ENCODE results near the gene SLC12A6. TPM values are rescaled to one million over a fixed set of nuclear protein-coding genes. Genes with fewer than 3 reads are reported as not detected.
"Not testable (repeated sequence)": the region's sequence is repeated elsewhere in the genome, so short reads cannot be mapped to it uniquely, and the experiment has no call there.

The SLC12A6 gene
- 10 to 100 TPM; 25.2 to 33.6 TPM for total RNA-seq

DNA sequence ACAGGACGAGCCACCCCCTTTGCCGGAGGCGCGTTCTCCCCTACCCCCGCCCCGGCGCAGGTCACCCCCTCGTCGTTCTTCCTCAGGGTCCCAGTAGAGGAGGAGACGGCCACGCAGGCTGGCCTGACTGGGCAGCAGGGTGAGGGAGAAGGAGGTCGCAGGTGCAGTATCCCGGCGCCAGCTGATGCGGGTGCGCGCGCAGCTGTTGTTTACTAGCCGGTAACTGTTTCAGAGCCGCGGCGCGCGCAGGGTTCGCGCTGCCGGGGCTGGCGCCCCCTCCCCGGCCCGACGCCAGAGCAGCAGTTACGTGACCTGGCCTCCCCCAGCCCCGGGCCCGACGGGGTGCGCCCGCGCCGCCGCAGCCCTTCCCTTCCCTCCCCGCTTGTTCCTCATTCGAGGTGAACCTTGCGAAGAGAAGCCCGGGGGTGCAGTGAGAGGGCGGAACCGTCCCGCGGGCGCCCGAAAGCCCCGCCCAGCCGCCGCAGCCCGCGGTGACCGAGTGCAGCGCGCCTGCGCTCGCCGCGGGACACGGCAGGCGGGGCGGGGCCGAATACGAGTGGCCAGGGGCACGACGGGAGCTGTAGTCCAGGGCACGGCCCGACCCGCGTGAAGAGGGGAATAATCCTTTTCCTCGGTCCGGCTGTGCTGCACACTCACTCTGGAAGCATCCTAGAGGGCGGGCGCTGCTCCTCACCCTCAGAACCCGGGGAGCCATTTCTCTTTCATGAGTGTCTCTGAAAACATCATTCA is at the start of gene SLC12A6:
Gene SLC12A6, minus strand, starts transcription at position 225 of the 750 bp plus-strand sequence. CDS start 1,101 bp downstream, outside the sequence.
- Mint-ChIP-seq H3K27me3 (no peaks in the 10 kb centered on the region), H3K4me1 (peaks cover 30% of the 10 kb centered on the region), H3K4me3 (no peak within 1 kb of the TSS), H3K27ac (peak within 1 kb of the TSS; percentile 97), H3K9me3 (no peaks in the 10 kb centered on the region), H3K36me3 (ENCODE audit: low read depth) (peaks cover 58% of the 10 kb centered on the region)
- ATAC-seq (replicated peaks) = peak; percentile 79

DNA sequence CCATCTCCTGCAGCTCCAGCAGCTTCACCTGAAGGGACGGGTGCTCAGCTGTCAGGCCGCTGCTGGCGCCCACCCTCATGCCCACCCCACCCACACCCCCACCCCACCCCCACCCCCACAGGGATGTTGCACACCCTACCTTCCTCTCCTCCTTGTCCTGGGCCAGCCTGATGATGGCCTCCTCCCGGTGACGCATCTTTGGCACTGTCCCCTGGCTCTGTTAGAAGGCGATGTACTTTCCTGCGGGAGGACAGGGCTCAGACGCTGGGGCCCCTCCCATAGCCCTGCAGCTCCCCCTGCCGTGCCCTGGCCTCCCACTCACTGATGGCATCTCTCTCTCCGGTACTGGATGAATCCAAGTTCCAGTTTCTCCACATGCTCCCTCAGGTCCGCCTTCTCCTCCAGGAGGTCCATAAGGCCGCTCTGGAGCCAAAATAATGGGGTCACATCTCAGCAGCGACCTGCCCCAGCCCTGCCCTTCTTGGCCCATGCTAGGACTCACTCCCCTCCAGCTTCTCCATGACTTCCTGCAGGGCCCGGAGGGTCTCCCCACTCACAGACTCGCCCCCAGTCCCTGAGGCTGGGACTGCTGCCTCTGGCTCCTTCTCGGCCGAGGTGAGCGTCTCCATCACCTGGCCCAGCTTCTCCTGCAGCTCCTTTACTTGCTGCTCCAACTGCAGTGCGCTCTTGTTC is 44.4 kb upstream of the SLC12A6 start:
- H3K9me3 Mint-ChIP-seq; H3K4me3 Mint-ChIP-seq; H3K36me3 Mint-ChIP-seq (ENCODE audit: low read depth); H3K27me3 Mint-ChIP-seq; H3K4me1 Mint-ChIP-seq; H3K27ac Mint-ChIP-seq; ATAC-seq (replicated peaks): not testable (repeated sequence)

GRCh38 chr15:34380491-34380890 is 42.9 kb upstream of the SLC12A6 start:
- not testable (repeated sequence) for H3K4me1 Mint-ChIP-seq; H3K9me3 Mint-ChIP-seq; H3K36me3 Mint-ChIP-seq (ENCODE audit: low read depth); ATAC-seq (replicated peaks); H3K4me3 Mint-ChIP-seq; H3K27ac Mint-ChIP-seq; H3K27me3 Mint-ChIP-seq

DNA sequence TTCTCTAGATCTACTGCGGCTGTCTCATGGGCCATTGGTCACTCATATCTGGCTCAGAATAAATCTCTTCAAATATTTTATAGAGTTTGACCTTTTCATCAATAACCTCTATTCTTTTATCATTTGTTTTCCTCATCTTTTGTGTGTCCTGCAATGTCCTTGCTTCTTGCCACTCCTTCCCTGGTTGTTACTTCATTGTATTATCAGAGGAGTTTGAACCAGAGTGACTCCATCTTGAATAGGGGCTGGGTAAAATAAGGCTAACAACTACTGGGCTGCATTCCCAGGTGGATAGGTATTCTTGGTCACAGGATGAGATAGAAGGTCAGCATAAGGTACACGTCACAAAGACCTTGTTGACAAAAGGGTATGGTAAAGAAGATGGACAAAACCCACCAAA is 39.3 kb upstream of the SLC12A6 start:
- Mint-ChIP-seq H3K27ac (no peak overlapping the region), H3K9me3 (no peaks in the 10 kb centered on the region), H3K4me1 (no peaks in the 10 kb centered on the region), H3K36me3 (ENCODE audit: low read depth) (peaks cover 6% of the 10 kb centered on the region), H3K27me3 (no peaks in the 10 kb centered on the region), H3K4me3 (no peak overlapping the region)
- no peak for ATAC-seq (replicated peaks)

GRCh38 chr15:34375541-34375940 is 38.0 kb upstream of the SLC12A6 start:
- not testable (repeated sequence) for H3K4me3 Mint-ChIP-seq; H3K4me1 Mint-ChIP-seq; ATAC-seq (replicated peaks); H3K36me3 Mint-ChIP-seq (ENCODE audit: low read depth); H3K27ac Mint-ChIP-seq; H3K27me3 Mint-ChIP-seq; H3K9me3 Mint-ChIP-seq

GRCh38 chr15:34374816-34375215 is 37.2 kb upstream of the SLC12A6 start:
- no peaks in the 10 kb centered on the region for H3K9me3 Mint-ChIP-seq
- H3K27me3 Mint-ChIP-seq = no peaks in the 10 kb centered on the region
- peaks cover 5% of the 10 kb centered on the region for H3K4me1 Mint-ChIP-seq
- no peak overlapping the region for H3K4me3 Mint-ChIP-seq
- no peak for ATAC-seq (replicated peaks)
- H3K36me3 Mint-ChIP-seq (ENCODE audit: low read depth) = no peaks in the 10 kb centered on the region
- H3K27ac Mint-ChIP-seq = no peak overlapping the region

DNA sequence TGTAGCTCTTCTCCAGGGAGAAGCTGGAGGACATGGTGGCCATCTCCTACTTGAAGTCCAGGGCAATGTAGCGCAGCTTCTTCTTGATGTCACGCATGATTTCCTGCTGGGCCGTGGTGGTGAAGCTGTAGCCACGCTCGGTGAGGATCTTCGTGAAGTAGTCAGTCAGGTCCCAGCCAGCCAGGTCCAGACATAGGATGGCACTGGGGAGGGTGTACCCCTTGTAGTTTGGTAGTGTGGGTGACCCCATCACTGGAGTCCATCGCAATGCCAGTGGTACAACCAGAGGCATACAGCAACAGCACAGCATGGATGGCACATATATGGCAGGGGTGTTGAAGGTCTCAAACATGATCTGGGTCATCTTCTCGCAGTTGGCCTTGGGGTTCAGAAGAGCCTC is 36.4 kb upstream of the SLC12A6 start:
- H3K9me3 Mint-ChIP-seq = no peaks in the 10 kb centered on the region
- H3K36me3 Mint-ChIP-seq (ENCODE audit: low read depth) = no peaks in the 10 kb centered on the region
- no peak overlapping the region for H3K4me3 Mint-ChIP-seq
- peaks cover 7% of the 10 kb centered on the region for H3K4me1 Mint-ChIP-seq
- H3K27ac Mint-ChIP-seq = no peak overlapping the region
- H3K27me3 Mint-ChIP-seq = no peaks in the 10 kb centered on the region
- no peak for ATAC-seq (replicated peaks)

DNA sequence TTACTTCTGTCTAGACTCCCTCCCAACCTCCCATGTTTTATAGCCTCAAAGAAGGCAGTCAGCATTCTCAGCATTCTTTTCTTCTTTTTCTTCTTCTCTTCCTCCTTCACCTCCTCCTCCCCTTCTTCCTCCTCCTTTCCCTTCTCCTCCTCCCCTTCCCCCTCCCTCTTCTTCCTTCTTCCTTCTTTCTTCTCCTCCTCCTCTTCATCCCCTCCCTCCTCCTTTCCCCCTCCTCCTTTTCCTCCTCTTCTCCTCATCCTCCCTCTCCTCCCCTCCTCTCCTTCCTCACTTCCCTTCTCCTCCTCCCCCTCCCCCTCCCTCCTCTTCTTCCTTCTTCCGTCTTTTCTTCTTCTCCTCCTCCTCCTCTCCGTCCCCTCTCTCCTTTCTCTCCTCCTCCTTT is 33.1 kb upstream of the SLC12A6 start:
- Mint-ChIP-seq H3K4me1 (peaks cover 12% of the 10 kb centered on the region), H3K27me3 (no peaks in the 10 kb centered on the region), H3K36me3 (ENCODE audit: low read depth) (no peaks in the 10 kb centered on the region), H3K27ac (no peak overlapping the region), H3K9me3 (no peaks in the 10 kb centered on the region), H3K4me3 (no peak overlapping the region)
- ATAC-seq (replicated peaks) = no peak

DNA sequence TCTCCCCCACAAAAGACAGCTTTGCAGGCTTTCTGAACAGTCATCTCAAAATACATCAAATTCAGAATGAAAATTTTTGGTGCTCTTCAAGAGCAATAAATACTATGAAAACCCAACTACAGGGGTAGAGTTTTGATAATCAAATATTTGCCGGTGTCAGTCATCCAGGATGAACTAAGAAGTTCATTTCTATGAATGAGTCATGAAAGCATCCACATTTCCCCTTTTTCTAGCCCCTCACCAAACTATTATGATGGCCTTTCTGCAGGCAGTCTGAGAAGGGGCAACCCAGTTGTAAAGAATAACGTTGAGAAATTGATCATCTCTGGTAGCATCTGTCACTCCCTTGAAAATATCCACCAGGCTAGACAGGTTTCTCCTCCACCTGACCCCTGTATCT is 32.5 kb upstream of the SLC12A6 start:
- H3K9me3 Mint-ChIP-seq = no peaks in the 10 kb centered on the region
- H3K27me3 Mint-ChIP-seq = no peaks in the 10 kb centered on the region
- no peak for ATAC-seq (replicated peaks)
- peaks cover 16% of the 10 kb centered on the region for H3K4me1 Mint-ChIP-seq
- peak overlapping the region; percentile 35 for H3K4me3 Mint-ChIP-seq
- no peak overlapping the region for H3K27ac Mint-ChIP-seq
- H3K36me3 Mint-ChIP-seq (ENCODE audit: low read depth) = no peaks in the 10 kb centered on the region

DNA sequence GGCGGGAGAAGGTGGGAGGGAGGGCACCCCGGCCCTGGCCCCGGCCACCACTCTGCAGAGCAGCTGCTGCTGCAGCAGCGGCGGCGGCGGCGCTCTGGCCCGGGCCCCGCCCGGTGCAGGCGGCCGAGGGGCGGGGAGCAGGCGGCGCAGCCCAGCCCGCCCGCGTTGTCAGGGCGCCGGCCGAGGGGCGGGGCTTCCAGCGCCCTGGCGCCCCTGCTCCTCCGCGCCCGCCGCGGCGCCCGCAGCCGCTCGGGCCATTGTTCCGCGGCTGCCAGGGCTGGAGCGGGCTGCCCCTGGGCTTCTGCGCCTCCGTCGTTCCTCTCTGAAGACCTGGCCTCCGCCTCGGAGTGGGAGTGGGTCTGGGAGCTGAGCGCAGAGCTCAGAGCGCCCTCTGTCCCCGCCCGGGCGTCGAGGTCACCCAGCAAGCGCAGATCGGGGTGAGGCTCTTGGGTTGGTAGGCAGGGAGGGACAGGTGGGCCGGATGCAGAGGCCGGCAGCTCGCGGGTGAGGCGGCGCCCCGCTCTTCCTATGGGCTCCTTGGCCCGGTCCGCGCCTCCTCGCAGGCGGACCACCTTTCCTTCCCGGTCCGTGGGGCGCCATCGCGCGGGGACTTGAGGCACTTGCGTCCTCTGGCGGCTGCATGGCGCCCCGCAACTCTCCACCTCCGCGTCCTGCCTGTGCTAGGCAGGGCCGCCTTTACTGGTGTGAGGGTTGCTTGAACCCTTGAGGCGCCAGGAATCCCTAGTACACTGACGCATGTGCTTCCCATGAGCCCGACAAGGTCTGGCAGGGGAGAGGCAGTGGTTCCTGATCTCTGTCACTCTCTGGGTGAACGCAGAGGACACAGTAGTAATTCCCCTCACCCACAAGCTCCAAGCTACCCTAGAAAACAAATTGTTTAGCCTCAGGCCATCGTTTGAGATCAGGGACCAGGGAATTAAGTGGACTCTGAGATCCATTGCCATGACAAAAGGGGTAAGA is 29.8 kb upstream of the SLC12A6 start, which contains the start of gene LPCAT4:
Gene LPCAT4, minus strand, starts transcription at position 96 of the 981 bp plus-strand sequence. CDS start 96 bp downstream, outside the sequence.
- peak within 1 kb of the TSS; percentile 86 for H3K27ac Mint-ChIP-seq
- peak within 1 kb of the TSS; percentile 96 for H3K4me3 Mint-ChIP-seq
- no peaks in the 10 kb centered on the region for H3K9me3 Mint-ChIP-seq
- H3K36me3 Mint-ChIP-seq (ENCODE audit: low read depth) = peaks cover 25% of the 10 kb centered on the region
- H3K27me3 Mint-ChIP-seq = no peaks in the 10 kb centered on the region
- peak; percentile 88 for ATAC-seq (replicated peaks)
- H3K4me1 Mint-ChIP-seq = peaks cover 29% of the 10 kb centered on the region

DNA sequence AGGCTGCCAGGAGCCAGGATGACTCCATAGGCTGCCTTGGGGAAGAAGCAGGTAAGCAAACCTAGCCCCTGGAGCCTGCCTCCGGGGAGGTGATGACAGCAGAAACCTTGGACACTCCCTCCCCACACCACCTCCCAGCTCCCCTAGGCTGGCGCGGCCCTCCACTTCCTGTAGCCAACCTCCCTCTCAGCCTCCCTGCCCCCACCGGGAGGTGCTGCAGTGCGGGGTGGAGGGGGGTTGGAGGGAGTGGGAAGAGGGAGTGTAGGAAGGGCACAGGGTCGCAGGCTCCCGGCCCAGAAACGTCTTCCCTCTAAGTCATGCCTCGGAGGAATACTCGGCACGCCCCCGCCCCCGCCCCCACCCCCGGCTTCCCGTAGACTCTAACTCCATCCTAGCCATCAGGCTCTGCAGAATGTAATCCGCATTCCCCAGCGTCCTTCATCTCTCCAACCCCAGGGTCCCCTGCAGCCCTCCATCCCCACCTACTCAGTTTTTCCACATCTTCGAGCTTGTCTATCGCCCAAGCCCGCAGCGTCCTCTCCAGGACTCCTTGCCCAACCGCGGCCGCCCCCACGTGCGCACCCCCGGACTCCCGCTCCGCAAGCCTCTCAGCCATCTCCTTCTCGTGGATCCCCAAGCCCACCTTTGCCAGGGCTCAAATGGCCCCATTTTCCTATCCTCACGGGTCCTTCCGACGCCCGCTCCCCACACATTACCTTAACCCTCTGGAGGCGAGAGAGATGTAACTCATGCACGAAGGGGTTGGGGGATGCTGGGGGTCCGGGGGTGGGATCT is 28.9 kb upstream of the SLC12A6 start:
- H3K36me3 Mint-ChIP-seq (ENCODE audit: low read depth) = peaks cover 35% of the 10 kb centered on the region
- H3K9me3 Mint-ChIP-seq = no peaks in the 10 kb centered on the region
- no peaks in the 10 kb centered on the region for H3K27me3 Mint-ChIP-seq
- ATAC-seq (replicated peaks) = peak; percentile 20
- peaks cover 29% of the 10 kb centered on the region for H3K4me1 Mint-ChIP-seq
- peak overlapping the region; percentile 86 for H3K27ac Mint-ChIP-seq
- H3K4me3 Mint-ChIP-seq = peak overlapping the region; percentile 96

GRCh38 chr15:34365836-34366235 is 28.3 kb upstream of the SLC12A6 start:
- H3K9me3 Mint-ChIP-seq = no peaks in the 10 kb centered on the region
- H3K4me1 Mint-ChIP-seq = peaks cover 29% of the 10 kb centered on the region
- H3K36me3 Mint-ChIP-seq (ENCODE audit: low read depth) = peaks cover 41% of the 10 kb centered on the region
- H3K27ac Mint-ChIP-seq = peak overlapping the region; percentile 86
- H3K4me3 Mint-ChIP-seq = peak overlapping the region; percentile 96
- ATAC-seq (replicated peaks) = no peak
- H3K27me3 Mint-ChIP-seq = no peaks in the 10 kb centered on the region

DNA sequence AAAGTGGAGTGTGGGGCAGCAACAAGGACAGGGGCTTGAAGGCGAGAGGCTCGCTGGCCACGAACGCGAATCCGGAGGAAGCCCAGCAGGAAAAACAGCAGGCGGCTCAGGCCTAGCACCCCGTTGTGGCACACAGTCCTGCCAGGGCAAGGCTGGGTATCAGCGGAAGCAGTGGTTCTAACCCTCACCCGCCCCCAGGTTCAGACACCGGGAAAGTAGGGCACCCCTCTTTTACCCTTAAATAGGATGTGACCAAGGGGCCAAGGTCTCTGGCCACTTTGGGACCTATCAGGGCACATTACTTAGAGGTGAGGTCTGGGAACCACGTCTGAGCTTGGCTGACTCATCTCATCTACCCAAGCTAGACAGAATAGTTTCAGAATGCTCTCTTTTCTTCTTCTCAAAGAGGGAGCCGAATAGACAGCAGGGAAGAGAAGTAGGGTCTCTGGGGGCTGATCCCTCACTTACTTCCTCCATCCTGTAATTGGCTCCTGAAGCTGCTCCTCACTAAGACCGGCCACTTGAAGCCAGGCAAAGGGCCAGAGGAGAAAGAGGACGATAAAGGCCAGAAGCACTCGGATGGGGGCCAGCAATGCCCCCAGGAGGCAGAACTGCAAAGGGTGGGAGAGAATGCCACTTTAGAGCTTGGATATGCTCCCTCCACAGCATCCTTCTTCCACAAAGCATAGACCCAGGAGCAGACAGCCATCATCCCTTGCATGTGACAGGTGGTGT is 27.7 kb upstream of the SLC12A6 start:
- Mint-ChIP-seq H3K36me3 (ENCODE audit: low read depth) (peaks cover 47% of the 10 kb centered on the region), H3K27ac (peak overlapping the region; percentile 86), H3K9me3 (no peaks in the 10 kb centered on the region), H3K4me1 (peaks cover 29% of the 10 kb centered on the region), H3K27me3 (no peaks in the 10 kb centered on the region), H3K4me3 (peak overlapping the region; percentile 96)
- ATAC-seq (replicated peaks) = peak; percentile 36
